HuH-7.5 (cell line): Measurements from ENCODE around the gene LUC7L3.
"Not testable (repeated sequence)": the region's sequence is repeated elsewhere in the genome, so short reads cannot be mapped to it uniquely, and the experiment has no call there.

Source experiments
- DNase-seq: peaks from one replicate; pipeline ENCODE4 v3.0.0; 2011; ENCODE audit warnings: low spot score

Gene LUC7L3

GRCh38 chr17:50710025-50710424 is 9.4 kb upstream of the LUC7L3 start:
- no peak for DNase-seq

DNA sequence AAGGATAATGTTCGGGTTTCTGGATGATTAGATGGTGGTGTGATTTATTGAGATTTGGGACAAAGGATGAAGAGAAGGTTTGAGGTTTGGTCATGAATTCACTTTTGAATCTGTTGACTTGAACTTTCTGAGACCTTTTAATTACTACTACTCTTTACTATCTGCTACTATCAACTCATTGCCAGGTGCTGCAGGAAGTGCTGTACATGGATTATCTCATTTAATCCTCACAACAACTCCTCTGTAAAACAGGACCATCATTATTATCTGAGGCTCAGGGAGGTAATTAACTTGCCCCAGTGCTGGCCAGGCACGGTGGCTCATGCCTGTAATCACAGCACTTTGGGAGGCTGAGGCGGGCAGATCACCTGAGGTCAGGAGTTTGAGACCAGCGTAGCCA is 8.8 kb upstream of the LUC7L3 start:
- DNase-seq: no peak

- DNase-seq: no peak
Observed at GRCh38 chr17:50712641-50713040, 6.8 kb upstream of the LUC7L3 start.

GRCh38 chr17:50715471-50715870 is 3.9 kb upstream of the LUC7L3 start:
- DNase-seq: no peak

- DNase-seq: no peak
Observed at GRCh38 chr17:50719924-50720794, 756 bp downstream of the LUC7L3 start.

GRCh38 chr17:50721194-50722010 is 2.0 kb downstream of the LUC7L3 start:
- no peak for DNase-seq

DNA sequence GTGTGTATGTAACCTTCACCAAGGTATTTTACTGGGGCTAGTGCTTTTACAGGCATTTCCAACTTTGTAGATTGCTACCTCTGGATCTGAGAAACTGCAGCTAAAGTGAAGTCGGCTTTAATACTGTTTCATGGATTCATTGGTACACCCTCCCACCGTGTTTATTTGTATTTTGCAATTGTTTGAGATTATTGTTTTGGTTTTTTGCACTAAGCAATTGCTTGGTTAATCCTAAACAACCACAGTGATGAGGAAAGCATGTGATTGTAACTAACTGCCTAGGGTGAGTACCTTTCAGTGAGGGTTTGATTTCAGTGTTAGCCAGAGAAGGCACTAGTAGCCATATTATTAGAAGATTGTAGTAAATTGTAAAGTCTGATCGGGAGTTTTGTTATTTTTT is 3.3 kb downstream of the LUC7L3 start:
- no peak for DNase-seq

DNA sequence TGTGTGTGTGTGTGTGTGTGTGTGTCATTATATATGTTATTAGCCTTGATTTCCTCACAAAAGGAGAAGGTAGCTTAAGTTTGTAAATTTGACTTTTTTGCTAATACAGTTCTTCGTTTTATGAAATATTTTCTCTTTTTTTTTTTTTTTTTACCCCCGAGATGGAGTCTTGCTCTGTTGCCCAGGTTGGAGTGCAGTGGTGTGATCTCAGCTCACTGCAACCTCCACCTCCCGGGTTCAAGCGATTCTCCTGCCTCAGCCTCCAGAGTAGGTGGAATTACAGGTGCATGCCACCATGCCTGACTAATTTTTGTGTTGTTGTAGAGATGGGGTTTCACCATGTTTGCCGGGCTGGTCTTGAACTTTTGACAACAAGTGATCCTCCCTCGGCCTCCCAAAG is 5.2 kb downstream of the LUC7L3 start:
- not testable (repeated sequence) for DNase-seq

GRCh38 chr17:50725769-50726655 is 6.6 kb downstream of the LUC7L3 start:
- no peak for DNase-seq

GRCh38 chr17:50728112-50728429 is 8.7 kb downstream of the LUC7L3 start:
- no peak for DNase-seq

DNA sequence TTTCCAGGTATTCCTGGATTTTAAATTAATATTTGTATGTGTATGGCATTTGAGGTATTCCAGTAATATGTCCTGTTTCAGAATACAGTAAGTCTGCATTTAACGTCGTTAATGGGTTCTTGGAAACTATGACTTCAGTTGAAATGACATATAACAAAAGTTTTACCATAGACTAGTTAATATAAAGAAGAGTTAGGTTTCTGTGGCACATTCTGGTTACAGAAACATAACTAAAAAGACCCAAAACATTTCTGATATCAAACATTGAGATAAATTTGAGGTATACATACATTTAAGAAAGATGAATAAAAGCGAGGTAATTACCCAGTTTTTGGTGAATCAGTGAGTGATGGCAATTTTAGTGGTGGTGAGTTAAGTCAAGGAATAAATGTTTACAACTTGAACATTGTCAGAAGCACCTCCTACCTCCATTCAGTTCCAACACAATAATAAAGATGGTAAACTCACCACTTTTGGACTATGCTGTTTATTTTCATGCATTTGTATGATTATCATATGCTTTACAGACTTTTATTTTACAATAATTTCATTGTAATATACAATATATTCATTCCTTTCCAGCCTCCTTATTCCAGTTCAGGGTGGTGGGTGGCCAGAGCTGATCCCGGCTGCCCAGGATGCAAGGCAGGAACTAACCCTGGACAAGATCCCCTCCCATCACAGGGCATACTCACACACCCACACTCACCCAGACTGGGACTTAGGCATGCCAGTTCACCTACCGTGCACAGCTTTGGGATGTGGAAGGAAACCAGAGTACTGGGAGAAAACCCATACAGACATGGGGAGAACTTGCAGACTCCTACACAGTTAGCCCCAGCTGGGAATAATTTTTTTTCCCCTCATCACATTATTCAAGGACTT is 9.7 kb downstream of the LUC7L3 start:
- no peak for DNase-seq

DNA sequence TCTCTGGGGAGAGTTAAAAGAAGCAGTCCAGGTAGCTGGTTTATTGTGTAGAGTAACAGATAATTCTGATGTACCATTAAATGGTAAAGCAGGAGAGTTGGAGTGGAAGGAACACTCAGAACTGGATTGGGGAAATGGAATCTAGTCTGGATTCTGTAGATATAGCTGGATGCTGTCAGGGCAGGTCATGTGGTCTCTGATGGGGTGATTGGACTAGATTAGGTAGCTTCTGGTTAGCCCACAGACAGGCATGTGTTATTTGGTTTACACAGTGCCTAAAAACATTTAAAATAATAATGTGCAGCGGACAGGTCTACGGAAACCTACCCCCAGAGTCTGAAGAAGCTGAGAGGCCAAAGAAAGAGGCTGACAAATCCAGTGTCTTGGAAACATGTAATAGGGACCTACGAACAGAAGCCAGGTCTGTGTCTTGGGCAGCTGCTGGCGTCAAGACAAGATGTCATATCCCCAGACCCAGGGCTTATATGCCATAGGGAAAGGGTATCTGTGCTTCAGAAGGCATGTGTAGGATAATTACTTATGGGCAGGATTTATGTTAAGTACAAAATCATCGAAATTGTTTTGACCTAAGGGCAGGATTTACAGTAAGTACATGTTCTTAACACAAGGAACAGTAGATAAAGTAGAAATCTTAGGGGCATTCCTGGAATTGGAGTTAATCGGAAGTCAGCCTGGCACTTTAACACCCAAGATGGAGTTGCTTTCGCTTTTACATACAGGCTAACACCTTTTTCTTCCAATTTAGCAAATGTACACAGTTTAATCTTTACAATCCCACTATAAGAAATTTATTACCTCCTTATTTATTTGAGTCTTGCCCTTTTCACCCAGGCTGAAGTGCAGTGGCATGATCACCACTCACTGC is 12.4 kb downstream of the LUC7L3 start:
- DNase-seq: no peak

DNA sequence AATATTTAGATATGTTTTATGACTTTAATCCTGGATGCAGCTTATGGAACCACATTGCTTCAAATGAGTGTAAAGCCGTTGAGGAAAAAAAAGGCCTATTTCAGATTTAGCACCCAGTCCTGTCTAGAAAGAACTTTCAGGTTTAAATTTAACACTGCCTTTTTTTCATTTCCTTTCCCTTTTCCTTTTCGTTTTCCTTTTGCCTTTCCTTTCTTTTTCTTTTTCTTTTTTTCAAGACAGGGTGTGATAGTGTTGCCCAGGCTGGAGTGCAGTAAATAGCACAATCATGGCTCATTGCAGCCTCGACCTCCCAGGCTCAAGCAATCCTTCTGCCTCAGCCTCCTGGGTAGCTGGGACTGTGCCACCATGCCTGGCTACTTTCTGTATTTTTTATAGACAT is 15.9 kb downstream of the LUC7L3 start:
- DNase-seq: no peak

DNA sequence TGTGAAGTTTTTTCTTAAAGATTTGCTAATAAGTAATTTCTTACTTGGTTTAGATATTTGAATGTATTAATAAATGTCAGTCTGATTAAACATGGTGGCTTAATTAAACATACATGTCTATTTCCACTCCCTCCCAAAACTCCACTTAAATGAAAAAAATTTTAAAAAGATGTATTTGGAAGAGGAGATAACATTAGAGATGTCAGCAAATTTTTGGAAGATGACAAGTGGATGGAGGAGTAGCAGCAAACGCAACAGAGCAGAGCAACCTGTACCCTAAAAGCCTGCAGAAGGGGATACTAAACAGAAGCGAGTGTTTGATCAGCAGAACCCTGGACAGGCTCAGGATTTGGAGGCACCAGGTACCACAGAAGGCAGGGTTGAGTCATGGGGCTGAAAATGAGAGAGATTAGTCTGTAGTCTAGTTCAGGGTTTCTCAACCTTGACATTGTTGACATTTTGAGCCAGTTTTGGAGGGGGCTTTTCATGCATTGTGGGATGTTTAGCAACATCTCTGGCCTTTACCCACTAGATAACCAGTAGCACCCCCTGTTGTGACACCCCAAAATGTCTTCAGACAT is 17.8 kb downstream of the LUC7L3 start:
- DNase-seq: no peak

GRCh38 chr17:50739098-50739497 is 19.7 kb downstream of the LUC7L3 start:
- no peak for DNase-seq

- DNase-seq: no peak
Observed at GRCh38 chr17:50745631-50746030, 26.2 kb downstream of the LUC7L3 start.

GRCh38 chr17:50749245-50749644 is 29.8 kb downstream of the LUC7L3 start:
- DNase-seq: no peak

DNA sequence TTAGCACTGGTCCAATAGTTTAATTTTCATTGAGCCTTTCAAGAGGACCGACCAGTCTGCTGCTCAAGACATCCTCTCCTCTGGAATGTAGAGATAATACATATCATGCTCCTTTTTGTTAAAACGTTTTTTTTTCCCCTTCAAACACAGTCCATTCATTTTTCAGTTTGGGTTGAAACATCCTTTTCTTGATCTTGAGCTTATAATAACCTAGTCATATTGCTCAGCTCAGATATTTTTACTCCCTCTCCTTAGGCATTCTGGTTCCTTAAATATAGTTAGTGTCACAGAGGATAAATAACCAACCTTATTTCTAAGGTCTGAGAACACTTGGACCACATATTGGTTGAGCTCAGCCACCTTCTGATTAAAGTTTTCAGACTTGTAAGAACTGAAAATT is 35.1 kb downstream of the LUC7L3 start:
- DNase-seq: no peak

GRCh38 chr17:50758524-50758923 is 39.1 kb downstream of the LUC7L3 start:
- no peak for DNase-seq

GRCh38 chr17:50758989-50759544 is 39.7 kb downstream of the LUC7L3 start:
- no peak for DNase-seq
